SK-N-SH (cell line): Measurements from ENCODE around the gene RIC3. TPM values are rescaled to one million over a fixed set of nuclear protein-coding genes. Genes with fewer than 3 reads are reported as not detected.

Experiments
- CTCF ChIA-PET: fragments of 300-600, 350-600 bp; formaldehyde crosslinking; extraction: SDS; loops from one replicate; lab custom pipeline; 2021; lab: Yijun Ruan, JAX
- POLR2A ChIA-PET: fragments of 350-600 bp; sonication (Branson Sonifier 250); formaldehyde crosslinking; extraction: SDS; loops from one replicate; lab custom pipeline; 2020; ENCODE audit warnings: antibody characterized with exemption, inconsistent platforms; lab: Yijun Ruan, JAX
- DNase-seq: peaks from one replicate; pipeline ENCODE4 v3.0.0; 2012
- H2AFZ ChIP-seq: fragments of 200-600 bp; sonication (generic); 2 replicates; pipeline ENCODE4 v1.8.1; 2016; ENCODE audit warnings: antibody characterized with exemption, mild to moderate bottlenecking, low read depth
- H3F3A ChIP-seq: fragments of 200-600 bp; sonication (generic); replicated peaks from 2 replicates; pipeline ENCODE3; 2016; ENCODE audit warnings: antibody characterized with exemption, mild to moderate bottlenecking; ENCODE audit not compliant: insufficient read depth
- H3K27ac ChIP-seq, 2 experiments: fragments of 200-500 bp in 1 of 2; fragments of 200-600 bp in 1 of 2; sonication (Bioruptor generic) in 1 of 2; sonication (generic), shearing (Covaris generic) in 1 of 2; 2 replicates each; pipeline versions ENCODE4 v1.5.1 to v1.6.1; 2014 to 2016; ENCODE audit warnings: low read depth in 2 of 2, inconsistent platforms in 1 of 2, low read length in 1 of 2, mild to moderate bottlenecking in 1 of 2, mixed read lengths in 1 of 2
- H3K27me3 ChIP-seq: fragments of 200-600 bp; sonication (generic), shearing (Covaris generic); 2 replicates; pipeline ENCODE4 v1.6.1; 2016; ENCODE audit warnings: mixed run types; ENCODE audit not compliant: insufficient read depth
- H3K36me3 ChIP-seq, 2 experiments: fragments of 200-500 bp in 1 of 2; fragments of 200-600 bp in 1 of 2; sonication (Bioruptor generic) in 1 of 2; sonication (generic) in 1 of 2; replicated peaks in 1 of 2; 2 replicates each; pipeline versions ENCODE3 to v1.5.1; 2014 to 2016; ENCODE audit warnings: low read length in 1 of 2, mild to moderate bottlenecking in 1 of 2; ENCODE audit not compliant: insufficient read depth in 2 of 2, control insufficient read depth in 1 of 2
- H3K4me1 ChIP-seq, 2 experiments: fragments of 200-500 bp in 1 of 2; fragments of 200-600 bp in 1 of 2; sonication (Bioruptor generic) in 1 of 2; sonication (generic), shearing (Covaris generic) in 1 of 2; 2 replicates each; pipeline versions ENCODE4 v1.5.1 to v1.6.1; 2014 to 2016; ENCODE audit warnings: low read depth in 1 of 2, low read length in 1 of 2, mixed run types in 1 of 2; ENCODE audit not compliant: insufficient read depth in 2 of 2, control insufficient read depth in 1 of 2
- H3K4me2 ChIP-seq: fragments of 200-600 bp; sonication (generic), shearing (Covaris generic); 2 replicates; pipeline ENCODE4 v1.6.1; 2017; ENCODE audit warnings: mixed run types
- H3K4me3 ChIP-seq, 2 experiments: fragments of 200-500 bp in 1 of 2; fragments of 200-600 bp in 1 of 2; sonication (Bioruptor generic) in 1 of 2; sonication (generic), shearing (Covaris generic) in 1 of 2; 2 replicates each; pipeline versions ENCODE4 v1.5.1 to v1.8.1; 2014 to 2016; ENCODE audit warnings: low read depth in 2 of 2, inconsistent platforms in 1 of 2, low read length in 1 of 2, mild to moderate bottlenecking in 1 of 2, mixed read lengths in 1 of 2, moderate library complexity in 1 of 2
- H3K79me2 ChIP-seq: fragments of 200-600 bp; sonication (generic); 2 replicates; pipeline ENCODE4 v1.8.1; 2017; ENCODE audit warnings: mild to moderate bottlenecking; ENCODE audit not compliant: insufficient read depth
- H3K9ac ChIP-seq: fragments of 200-600 bp; sonication (generic); 2 replicates; pipeline ENCODE4 v1.6.1; 2017; ENCODE audit warnings: mixed run types
- H3K9me2 ChIP-seq: fragments of 200-600 bp; sonication (generic); 2 replicates; pipeline ENCODE4 v1.6.1; 2017; ENCODE audit warnings: mixed run types
- H3K9me3 ChIP-seq: fragments of 200-600 bp; sonication (generic); 2 replicates; pipeline ENCODE4 v1.6.1; 2017; ENCODE audit warnings: mixed run types, mild to moderate bottlenecking, moderate library complexity
- H4K20me1 ChIP-seq: fragments of 200-600 bp; sonication (generic); 2 replicates; pipeline ENCODE4 v1.6.1; 2017; ENCODE audit warnings: mild to moderate bottlenecking, mixed run types; ENCODE audit not compliant: insufficient read depth
- CHD2 ChIP-seq: fragments of 150-350 bp; IDR thresholded peaks from 2 replicates; pipeline ENCODE4 v1.6.1; 2018; ENCODE audit warnings: low read length; ENCODE audit not compliant: partially characterized antibody
- ELF1 ChIP-seq: IDR thresholded peaks from 2 replicates; pipeline ENCODE4 v1.4.0; 2012
- EZH2phosphoT487 ChIP-seq: fragments of 200-600 bp; sonication (generic); IDR thresholded peaks from 2 replicates; pipeline ENCODE4 v1.6.1; 2017; ENCODE audit warnings: low read depth, mixed run types, mild to moderate bottlenecking, antibody characterized with exemption, moderate library complexity, borderline replicate concordance
- FOSL2 ChIP-seq: IDR thresholded peaks from 2 replicates; pipeline ENCODE4 v1.4.0; 2012; ENCODE audit warnings: low read depth, mild to moderate bottlenecking, moderate library complexity, borderline replicate concordance
- GATA2 ChIP-seq: sonication (generic); formaldehyde crosslinking; IDR thresholded peaks from 2 replicates; pipeline ENCODE4 v1.5.0; 2020; ENCODE audit warnings: mild to moderate bottlenecking, missing genetic modification reagents
- PBX3 ChIP-seq: IDR thresholded peaks from 2 replicates; pipeline ENCODE4; 2012
- POLR2AphosphoS5 ChIP-seq: IDR thresholded peaks from 2 replicates; pipeline ENCODE4 v1.6.1; 2012; ENCODE audit warnings: low read depth, low read length
- RCOR1 ChIP-seq: fragments of 150-350 bp; IDR thresholded peaks from 2 replicates; pipeline ENCODE4 v1.6.1; 2017; ENCODE audit warnings: antibody characterized with exemption, low read length
- RXRA ChIP-seq: IDR thresholded peaks from 2 replicates; pipeline ENCODE4 v1.4.0; 2012; ENCODE audit warnings: low read depth, mild to moderate bottlenecking, borderline replicate concordance
- TAF1 ChIP-seq: IDR thresholded peaks from 2 replicates; pipeline ENCODE4 v1.6.1; 2012; ENCODE audit warnings: low read depth, mild to moderate bottlenecking, low read length, moderate library complexity, borderline replicate concordance
- TCF12 ChIP-seq: IDR thresholded peaks from 2 replicates; pipeline ENCODE4 v1.4.0; 2012
- WGBS: methylation state at CpG from one replicate; pipeline ENCODE4 v1.1.6; 2017; ENCODE audit warnings: low lambda C conversion rate; 5-methylcytosine and 5-hydroxymethylcytosine counted together
- polyA plus RNA-seq, 3 experiments: library from polyadenylated mRNA; depleted of rRNA; stranded (reverse); fragments of >200 nt; gene quantifications; 2 replicates each; pipeline ENCODE4 v1.2.3, GENCODE V29; 2012
- TF ChIP-seq, protein P1 (sequence below): IDR thresholded peaks from 2 replicates; pipeline ENCODE4 v1.4.0; 2012; ENCODE audit warnings: low read depth, borderline replicate concordance
- TF ChIP-seq, protein P2 (sequence below): fragments of 200-600 bp; sonication (generic); IDR thresholded peaks from 2 replicates; pipeline ENCODE4 v1.6.1; 2017; ENCODE audit warnings: antibody characterized with exemption, mild to moderate bottlenecking, moderate library complexity

The RIC3 gene
- polyA plus RNA-seq, 1 of the 3 experiments (the other 2 are of a cell fraction), result 0.54 TPM

DNA sequence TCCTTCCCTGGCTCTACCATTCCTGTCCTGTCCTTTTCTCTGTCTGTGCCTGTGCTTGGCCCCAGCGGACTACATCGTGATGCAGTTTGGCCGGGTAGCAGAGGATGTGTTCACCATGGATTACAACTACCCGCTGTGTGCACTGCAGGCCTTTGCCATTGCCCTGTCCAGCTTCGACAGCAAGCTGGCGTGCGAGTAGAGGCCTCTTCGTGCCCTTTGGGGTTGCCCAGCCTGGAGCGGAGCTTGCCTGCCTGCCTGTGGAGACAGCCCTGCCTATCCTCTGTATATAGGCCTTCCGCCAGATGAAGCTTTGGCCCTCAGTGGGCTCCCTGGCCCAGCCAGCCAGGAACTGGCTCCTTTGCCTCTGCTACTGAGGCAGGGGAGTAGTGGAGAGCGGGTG, 67.4 kb downstream of the RIC3 start:
- no peak for DNase-seq
- Histone ChIP-seq H3K36me3 (peaks cover 4 to 88% of the 10 kb centered on the region in 2 experiments), H3K4me1 (peaks cover 2 to 6% of the 10 kb centered on the region in 2 experiments; a peak in 3 of 4 replicates), H3K9me2 (no peaks in the 10 kb centered on the region), H3K9ac (no peak overlapping the region), H3K4me2 (no peak overlapping the region), H3K27me3 (no peaks in the 10 kb centered on the region), H3F3A (peaks cover 9% of the 10 kb centered on the region), H3K79me2 (no peaks in the 10 kb centered on the region), H3K27ac (no peak overlapping the region; a peak in 1 of 4 replicates), H2AFZ (no peak overlapping the region), H3K9me3 (no peaks in the 10 kb centered on the region), H4K20me1 (no peaks in the 10 kb centered on the region), H3K4me3 (no peak overlapping the region)
- WGBS, result 97% methylated on average over 9 of the region's 11 CpGs
- POLR2A ChIA-PET, result no interaction called here
- no peak for TF ChIP-seq FOSL2
- TF ChIP-seq, protein P1, sequence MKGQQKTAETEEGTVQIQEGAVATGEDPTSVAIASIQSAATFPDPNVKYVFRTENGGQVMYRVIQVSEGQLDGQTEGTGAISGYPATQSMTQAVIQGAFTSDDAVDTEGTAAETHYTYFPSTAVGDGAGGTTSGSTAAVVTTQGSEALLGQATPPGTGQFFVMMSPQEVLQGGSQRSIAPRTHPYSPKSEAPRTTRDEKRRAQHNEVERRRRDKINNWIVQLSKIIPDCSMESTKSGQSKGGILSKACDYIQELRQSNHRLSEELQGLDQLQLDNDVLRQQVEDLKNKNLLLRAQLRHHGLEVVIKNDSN, result no peak
- TF ChIP-seq, protein P2, sequence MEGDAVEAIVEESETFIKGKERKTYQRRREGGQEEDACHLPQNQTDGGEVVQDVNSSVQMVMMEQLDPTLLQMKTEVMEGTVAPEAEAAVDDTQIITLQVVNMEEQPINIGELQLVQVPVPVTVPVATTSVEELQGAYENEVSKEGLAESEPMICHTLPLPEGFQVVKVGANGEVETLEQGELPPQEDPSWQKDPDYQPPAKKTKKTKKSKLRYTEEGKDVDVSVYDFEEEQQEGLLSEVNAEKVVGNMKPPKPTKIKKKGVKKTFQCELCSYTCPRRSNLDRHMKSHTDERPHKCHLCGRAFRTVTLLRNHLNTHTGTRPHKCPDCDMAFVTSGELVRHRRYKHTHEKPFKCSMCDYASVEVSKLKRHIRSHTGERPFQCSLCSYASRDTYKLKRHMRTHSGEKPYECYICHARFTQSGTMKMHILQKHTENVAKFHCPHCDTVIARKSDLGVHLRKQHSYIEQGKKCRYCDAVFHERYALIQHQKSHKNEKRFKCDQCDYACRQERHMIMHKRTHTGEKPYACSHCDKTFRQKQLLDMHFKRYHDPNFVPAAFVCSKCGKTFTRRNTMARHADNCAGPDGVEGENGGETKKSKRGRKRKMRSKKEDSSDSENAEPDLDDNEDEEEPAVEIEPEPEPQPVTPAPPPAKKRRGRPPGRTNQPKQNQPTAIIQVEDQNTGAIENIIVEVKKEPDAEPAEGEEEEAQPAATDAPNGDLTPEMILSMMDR, result no peak
- CTCF ChIA-PET, result interaction anchor here (1.0 to 26.8 kb wide), 5 partner anchors 12 to 94 kb away, joined by 3 to 620 read pairs (median 176); no protein-coding TSS in a partner anchor

GRCh38 chr11:8100605-8101004, 68.2 kb downstream of the RIC3 start:
- no peak overlapping the region for H3K9ac ChIP-seq
- POLR2A ChIA-PET, result interaction anchor here (1.6 kb wide), 1 partner anchor 94 kb away, joined by 7 read pairs; no protein-coding TSS in a partner anchor
- H3K4me2 ChIP-seq, result no peak overlapping the region
- H3K9me2 ChIP-seq, result no peaks in the 10 kb centered on the region
- no peak for DNase-seq
- H4K20me1 ChIP-seq, result no peaks in the 10 kb centered on the region
- no peaks in the 10 kb centered on the region for H3K9me3 ChIP-seq
- no peak overlapping the region for H3K4me3 ChIP-seq
- H3K27ac ChIP-seq, result no peak overlapping the region
- H3K4me1 ChIP-seq, result peaks cover 2 to 6% of the 10 kb centered on the region in 2 experiments; a peak in 3 of 4 replicates
- H3F3A ChIP-seq, result peaks cover 9% of the 10 kb centered on the region
- no peak overlapping the region for H2AFZ ChIP-seq
- no peaks in the 10 kb centered on the region for H3K79me2 ChIP-seq
- WGBS, result 94% methylated on average over 7 of the region's 8 CpGs
- no peaks in the 10 kb centered on the region for H3K27me3 ChIP-seq
- H3K36me3 ChIP-seq, result peaks cover 4 to 87% of the 10 kb centered on the region in 2 experiments
- no peak for TF ChIP-seq ELF1
- no peak for TF ChIP-seq RCOR1
- TF ChIP-seq RXRA, result no peak
- TF ChIP-seq, protein P1, result no peak
- no peak for TF ChIP-seq TAF1
- no peak for TF ChIP-seq EZH2phosphoT487
- TF ChIP-seq POLR2AphosphoS5, result no peak
- TF ChIP-seq CHD2, result no peak
- TF ChIP-seq TCF12, result no peak
- no peak for TF ChIP-seq PBX3
- TF ChIP-seq GATA2 (CRISPR knock-in tag), result no peak
- TF ChIP-seq, all 33 proteins: peak for 0
- CTCF ChIA-PET, result interaction anchor here (1.2 to 26.8 kb wide), 10 partner anchors 11 to 466 kb away, joined by 3 to 620 read pairs (median 8); partner anchors contain the start of gene EIF3F
